GM15510 (cell line): Measurements from ENCODE around the gene DTNA.

Source experiments
- POLR2A ChIP-seq: IDR thresholded peaks from 3 replicates; pipeline ENCODE4 v1.6.1; 2011; ENCODE audit warnings: borderline replicate concordance; ENCODE audit not compliant: insufficient read length; ENCODE audit errors: extremely low read depth

The DTNA gene

GRCh38 chr18:34938090-34938489, 228.0 kb downstream of the DTNA start:
- no peak for TF ChIP-seq POLR2A
